Measurements from ENCODE around the gene UBXN11.

The UBXN11 gene

GRCh38 chr1:26268290-26269197 lies 37.9 kb downstream of the UBXN11 start:
- no peak for DNase-seq (ENCODE audit: low read depth)

GRCh38 chr1:26265405-26265804 lies 41.0 kb downstream of the UBXN11 start:
- no peak for DNase-seq (ENCODE audit: low read depth)

GRCh38 chr1:26263212-26263611 lies 43.2 kb downstream of the UBXN11 start:
- DNase-seq (ENCODE audit: low read depth) = no peak

DNA sequence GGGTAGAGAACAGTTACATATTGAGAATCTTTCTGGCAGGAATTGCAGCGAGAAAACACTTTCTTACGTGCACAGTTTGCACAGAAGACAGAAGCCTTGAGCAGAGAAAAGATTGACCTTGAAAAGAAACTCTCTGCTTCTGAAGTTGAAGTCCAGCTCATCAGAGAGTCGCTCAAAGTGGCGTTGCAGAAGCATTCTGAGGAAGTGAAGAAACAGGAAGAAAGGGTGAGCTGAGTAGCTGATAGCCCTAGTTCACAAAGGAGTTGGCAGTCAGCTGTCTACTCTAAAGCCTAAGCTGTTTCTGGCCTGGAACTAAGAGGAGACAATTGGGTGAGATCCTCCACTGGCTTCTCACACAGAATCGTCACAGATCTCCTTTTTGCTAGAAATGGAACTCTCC lies 46.9 kb downstream of the UBXN11 start:
- DNase-seq (ENCODE audit: low read depth) = no peak

- no peak for DNase-seq (ENCODE audit: low read depth)
These were observed 47.4 kb downstream of the UBXN11 start for GRCh38 chr1:26259005-26259404.

DNA sequence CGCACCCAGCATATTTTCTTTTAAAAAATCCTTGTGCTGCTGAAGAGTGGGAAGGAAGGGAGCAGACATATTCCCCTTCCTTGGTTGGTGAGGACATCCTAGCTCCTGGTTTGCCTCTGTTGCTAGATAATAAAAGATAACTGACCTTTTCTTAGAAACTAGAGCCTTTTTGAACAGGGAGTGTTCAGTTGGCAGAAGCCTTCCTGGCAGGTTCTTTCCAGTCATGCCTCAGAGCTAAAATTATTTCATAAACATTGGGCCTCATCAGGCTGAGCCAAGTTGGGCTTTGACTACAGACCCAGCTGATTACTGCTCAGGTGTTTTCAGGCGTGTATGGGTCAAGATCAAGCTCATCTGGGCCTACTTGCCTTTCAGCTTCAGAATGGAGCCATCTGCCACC lies 49.2 kb downstream of the UBXN11 start:
- no peak for DNase-seq (ENCODE audit: low read depth)

DNA sequence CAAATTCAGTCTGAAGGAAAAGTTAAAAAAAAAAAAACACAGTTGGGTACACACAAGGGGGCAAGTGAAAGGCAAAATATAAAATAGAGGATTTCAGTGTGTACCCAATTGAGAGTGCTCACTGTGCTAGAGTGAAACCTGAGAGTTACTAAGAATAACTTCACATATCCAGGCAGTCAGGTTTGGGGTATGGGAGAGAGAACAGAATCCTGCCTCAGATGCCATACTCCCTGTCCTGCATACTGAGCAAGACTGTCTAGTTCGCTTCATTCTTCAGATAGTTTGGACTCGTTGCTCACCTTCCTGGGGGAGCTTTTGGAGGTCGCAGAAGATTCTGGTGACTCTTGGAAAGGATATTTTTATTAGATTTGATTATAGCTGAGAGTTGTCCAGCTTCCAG lies 52.0 kb downstream of the UBXN11 start:
- DNase-seq (ENCODE audit: low read depth) = no peak

- DNase-seq (ENCODE audit: low read depth) = no peak
These were observed 53.7 kb downstream of the UBXN11 start for GRCh38 chr1:26252718-26253117.

DNA sequence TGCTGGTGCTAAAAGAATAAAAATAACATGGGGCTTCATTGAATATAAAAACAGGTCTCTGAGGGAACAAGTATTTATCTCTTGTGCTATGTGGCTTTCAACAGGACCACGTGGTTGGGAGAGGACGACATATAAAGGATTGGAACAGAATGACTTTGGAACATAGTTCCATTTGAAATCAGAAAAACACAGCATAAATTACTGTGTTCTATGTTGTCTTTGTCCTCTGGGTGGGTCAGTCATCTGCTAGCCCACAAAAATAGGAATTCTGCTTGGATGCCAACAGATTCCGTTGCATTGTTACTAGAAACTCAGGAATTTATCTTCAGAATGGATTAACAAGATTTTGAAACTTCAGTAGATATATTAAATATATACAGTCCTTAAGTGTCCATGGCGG lies 66.5 kb downstream of the UBXN11 start:
- DNase-seq (ENCODE audit: low read depth) = no peak

GRCh38 chr1:26237230-26237966 lies 69.0 kb downstream of the UBXN11 start:
- DNase-seq (ENCODE audit: low read depth) = no peak

GRCh38 chr1:26234644-26235370 lies 71.6 kb downstream of the UBXN11 start:
- no peak for DNase-seq (ENCODE audit: low read depth)

DNA sequence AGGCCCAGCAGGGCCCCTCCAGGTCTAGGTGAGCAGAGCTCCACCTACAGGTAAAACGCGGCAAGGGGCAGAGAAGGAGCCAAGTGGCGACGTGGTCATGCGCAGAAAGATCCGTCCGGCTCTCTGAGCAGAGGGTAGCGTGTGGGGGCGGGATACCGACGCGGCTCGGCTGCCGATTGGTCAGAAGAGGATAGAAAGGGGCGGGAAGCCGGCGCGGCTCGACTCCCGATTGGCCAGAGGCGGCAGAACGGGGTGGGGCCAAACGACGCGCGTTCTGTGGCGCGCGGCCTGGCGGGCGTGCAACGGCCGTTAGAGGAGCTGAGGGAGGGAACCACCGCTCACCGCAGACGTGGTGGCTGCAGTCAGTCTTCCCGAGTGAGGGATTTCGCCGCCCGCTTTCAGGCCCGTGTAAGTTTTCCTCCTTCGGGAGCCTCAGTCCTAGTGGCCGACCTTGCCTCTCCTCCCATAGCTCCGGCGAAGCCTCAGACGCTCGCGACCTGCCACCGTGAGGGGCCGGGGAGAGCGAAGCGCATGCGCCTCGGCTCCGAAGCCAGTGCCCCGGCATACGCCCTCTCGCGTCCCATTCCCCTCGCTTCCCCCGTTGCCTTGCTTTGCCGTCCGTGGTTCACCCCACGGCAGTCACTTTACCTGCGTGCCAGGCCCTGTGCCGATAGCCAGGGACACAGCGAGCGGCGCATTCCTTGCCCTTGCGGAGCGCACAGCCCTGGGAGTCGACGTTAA lies 72.4 kb downstream of the UBXN11 start, which contains the start of gene CEP85:
Gene CEP85 (plus strand): TSS at position 298 of the 741 bp plus-strand sequence. CDS start 5,584 bp downstream, outside the sequence.
- DNase-seq (ENCODE audit: low read depth) = peak; percentile 96

Measured in activated T-cell treated with anti-CD3 and anti-CD28 coated beads for 1 hour (primary cell).